GM23338 (cell line): ENCODE data around the gene MTA1. TPM values are rescaled to one million over a fixed set of nuclear protein-coding genes. Genes with fewer than 3 reads are reported as not detected.

Experiments used
- ATAC-seq: fragments of 200-7000 bp; cut with Tn5 transposase; 3 replicates; pipeline ENCODE4 v1.9.1; 2020
- DNase-seq: peaks from one replicate; pipeline ENCODE4 v3.0.0-alpha.2; 2015; ENCODE audit warnings: low spot score
- H2AFZ ChIP-seq: fragments of 200-600 bp; sonication (generic); 2 replicates; pipeline ENCODE4 v1.8.0; 2016; ENCODE audit warnings: antibody characterized with exemption, mild to moderate bottlenecking, moderate library complexity
- H3F3A ChIP-seq: fragments of 200-600 bp; sonication (generic); replicated peaks from 2 replicates; pipeline ENCODE4 v1.8.0; 2017; ENCODE audit warnings: antibody characterized with exemption, mixed run types, low read depth
- H3K27ac ChIP-seq: fragments of 200-600 bp; sonication (generic); 2 replicates; pipeline ENCODE4 v1.6.1; 2016; ENCODE audit warnings: low read depth
- H3K27me3 ChIP-seq: fragments of 200-600 bp; sonication (generic); 2 replicates; pipeline ENCODE4 v1.8.0; 2016; ENCODE audit warnings: mild to moderate bottlenecking, mixed run types, moderate library complexity; ENCODE audit not compliant: insufficient read depth
- H3K36me3 ChIP-seq: fragments of 200-600 bp; sonication (generic); 2 replicates; pipeline ENCODE4 v1.8.0; 2016; ENCODE audit warnings: mild to moderate bottlenecking; ENCODE audit not compliant: insufficient read depth
- H3K4me1 ChIP-seq: fragments of 200-600 bp; sonication (generic); 2 replicates; pipeline ENCODE4 v1.8.0; 2016; ENCODE audit warnings: mild to moderate bottlenecking, moderate library complexity; ENCODE audit not compliant: insufficient read depth
- H3K4me2 ChIP-seq: fragments of 200-600 bp; sonication (generic); 2 replicates; pipeline ENCODE4 v1.7.1; 2017; ENCODE audit warnings: mixed run types
- H3K4me3 ChIP-seq: fragments of 200-600 bp; sonication (generic); 2 replicates; pipeline ENCODE4 v1.6.1; 2016; ENCODE audit warnings: mixed run types
- H3K79me2 ChIP-seq: fragments of 200-600 bp; sonication (generic); replicated peaks from 2 replicates; pipeline ENCODE4 v1.8.0; 2017; ENCODE audit warnings: mild to moderate bottlenecking; ENCODE audit not compliant: insufficient read depth
- H3K9me2 ChIP-seq: fragments of 200-600 bp; sonication (generic); 2 replicates; pipeline ENCODE4 v1.8.0; 2017; ENCODE audit not compliant: insufficient read depth
- H4K20me1 ChIP-seq: fragments of 200-600 bp; sonication (generic); replicated peaks from 2 replicates; pipeline ENCODE4 v1.8.0; 2017; ENCODE audit warnings: mild to moderate bottlenecking; ENCODE audit not compliant: insufficient read depth
- H3K27ac Mint-ChIP-seq: 2 replicates; pipeline ENCODE4 v1.8.0; 2020; ENCODE audit warnings: inconsistent platforms, mild to moderate bottlenecking, moderate library complexity, mixed read lengths
- H3K27me3 Mint-ChIP-seq: 3 replicates; pipeline ENCODE4 v1.8.0; 2022; ENCODE audit warnings: low read depth, mild to moderate bottlenecking, moderate library complexity, mixed read lengths, inconsistent platforms; ENCODE audit not compliant: insufficient read depth, poor library complexity
- H3K36me3 Mint-ChIP-seq: 3 replicates; pipeline ENCODE4 v1.8.0; 2021; ENCODE audit warnings: low read depth, mild to moderate bottlenecking, inconsistent platforms, moderate library complexity, mixed read lengths
- H3K4me1 Mint-ChIP-seq: 3 replicates; pipeline ENCODE4 v1.8.0; 2020; ENCODE audit warnings: mild to moderate bottlenecking, inconsistent platforms, mixed read lengths
- H3K4me3 Mint-ChIP-seq: 3 replicates; pipeline ENCODE4 v1.8.0; 2021; ENCODE audit warnings: moderate library complexity, mild to moderate bottlenecking, inconsistent platforms, mixed read lengths
- H3K9me3 Mint-ChIP-seq: 3 replicates; pipeline ENCODE4 v1.8.0; 2020; ENCODE audit warnings: moderate library complexity, mild to moderate bottlenecking, inconsistent platforms, mixed read lengths
- CREB1 ChIP-seq: fragments of 250-450 bp; sonication (Bioruptor Pico); IDR thresholded peaks from 2 replicates; pipeline ENCODE4 v1.5.0; 2020; ENCODE audit warnings: low read depth, mild to moderate bottlenecking, moderate library complexity
- POLR2AphosphoS5 ChIP-seq: IDR thresholded peaks from 2 replicates; pipeline ENCODE4 v1.6.1; 2016; ENCODE audit warnings: antibody characterized with exemption, low read depth
- ZNF331 ChIP-seq: fragments of 250-450 bp; sonication (Bioruptor Pico); IDR thresholded peaks from 2 replicates; pipeline ENCODE4 v1.5.0; 2020; ENCODE audit warnings: low read depth, mild to moderate bottlenecking, moderate library complexity
- polyA plus RNA-seq: library from polyadenylated mRNA; unstranded; fragments of >200 nt; fragmentation: Nextera tagmentation; extraction: Ambion mirVana; gene quantifications from 2 replicates; pipeline ENCODE4 v1.2.1, GENCODE V29; 2016
- total RNA-seq: library from RNA; depleted of rRNA; stranded (reverse); fragments of >200 nt; shearing (Covaris generic); gene quantifications from 2 replicates; pipeline ENCODE4 v1.2.3, GENCODE V29; 2014
- TF ChIP-seq, protein P1 (sequence below), 2 experiments: fragments of 200-600 bp in 1 of 2; sonication (generic) in 1 of 2; conservative IDR thresholded peaks; 2 replicates each; pipeline versions ENCODE4 v1.5.1 to v1.6.1; 2016 to 2017; ENCODE audit warnings: antibody characterized with exemption in 2 of 2, low read depth in 2 of 2, mild to moderate bottlenecking in 2 of 2, moderate library complexity in 1 of 2

MTA1 gene
- total and polyA plus RNA-seq, 2 experiments from 2014 or later, result 53.3 to 126 TPM

GRCh38 chr14:105377555-105378182, 42.0 kb upstream of the MTA1 start:
- peaks cover 10% of the 10 kb centered on the region for H3K27me3 Mint-ChIP-seq
- H3K79me2 ChIP-seq, result no peaks in the 10 kb centered on the region
- no peaks in the 10 kb centered on the region for H3K36me3 ChIP-seq
- H3F3A ChIP-seq, result no peaks in the 10 kb centered on the region
- H3K9me3 Mint-ChIP-seq, result peaks cover 14% of the 10 kb centered on the region; the same call in 2 of the 3 replicates
- H3K4me1 ChIP-seq, result no peaks in the 10 kb centered on the region
- H2AFZ ChIP-seq, result no peak overlapping the region
- ATAC-seq (peak; percentile 59), DNase-seq (peak; percentile 57)
- H3K4me3 Mint-ChIP-seq, result no peak overlapping the region
- peaks cover 17% of the 10 kb centered on the region for H3K36me3 Mint-ChIP-seq
- TF ChIP-seq CREB1 (CRISPR knock-in tag) (no peak), POLR2AphosphoS5 (no peak)
- TF ChIP-seq, protein P1, sequence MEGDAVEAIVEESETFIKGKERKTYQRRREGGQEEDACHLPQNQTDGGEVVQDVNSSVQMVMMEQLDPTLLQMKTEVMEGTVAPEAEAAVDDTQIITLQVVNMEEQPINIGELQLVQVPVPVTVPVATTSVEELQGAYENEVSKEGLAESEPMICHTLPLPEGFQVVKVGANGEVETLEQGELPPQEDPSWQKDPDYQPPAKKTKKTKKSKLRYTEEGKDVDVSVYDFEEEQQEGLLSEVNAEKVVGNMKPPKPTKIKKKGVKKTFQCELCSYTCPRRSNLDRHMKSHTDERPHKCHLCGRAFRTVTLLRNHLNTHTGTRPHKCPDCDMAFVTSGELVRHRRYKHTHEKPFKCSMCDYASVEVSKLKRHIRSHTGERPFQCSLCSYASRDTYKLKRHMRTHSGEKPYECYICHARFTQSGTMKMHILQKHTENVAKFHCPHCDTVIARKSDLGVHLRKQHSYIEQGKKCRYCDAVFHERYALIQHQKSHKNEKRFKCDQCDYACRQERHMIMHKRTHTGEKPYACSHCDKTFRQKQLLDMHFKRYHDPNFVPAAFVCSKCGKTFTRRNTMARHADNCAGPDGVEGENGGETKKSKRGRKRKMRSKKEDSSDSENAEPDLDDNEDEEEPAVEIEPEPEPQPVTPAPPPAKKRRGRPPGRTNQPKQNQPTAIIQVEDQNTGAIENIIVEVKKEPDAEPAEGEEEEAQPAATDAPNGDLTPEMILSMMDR (conservative IDR thresholded peaks at IDR 0.05; ENCODE audit: low read depth in 2 of 2), result peak; percentile 31 to 48; a peak in 3 of 4 replicates
- peaks cover 8% of the 10 kb centered on the region for H3K4me1 Mint-ChIP-seq
- H3K27ac Mint-ChIP-seq, result 0 out of 2 replicates have a peak overlapping the region, but pooled peaks have one; percentile 30
- H3K9me2 ChIP-seq, result no peaks in the 10 kb centered on the region
- no peak overlapping the region for H3K4me2 ChIP-seq
- H4K20me1 ChIP-seq, result no peaks in the 10 kb centered on the region
- no peak overlapping the region for H3K27ac ChIP-seq
- no peaks in the 10 kb centered on the region for H3K27me3 ChIP-seq
- no peak overlapping the region for H3K4me3 ChIP-seq

DNA sequence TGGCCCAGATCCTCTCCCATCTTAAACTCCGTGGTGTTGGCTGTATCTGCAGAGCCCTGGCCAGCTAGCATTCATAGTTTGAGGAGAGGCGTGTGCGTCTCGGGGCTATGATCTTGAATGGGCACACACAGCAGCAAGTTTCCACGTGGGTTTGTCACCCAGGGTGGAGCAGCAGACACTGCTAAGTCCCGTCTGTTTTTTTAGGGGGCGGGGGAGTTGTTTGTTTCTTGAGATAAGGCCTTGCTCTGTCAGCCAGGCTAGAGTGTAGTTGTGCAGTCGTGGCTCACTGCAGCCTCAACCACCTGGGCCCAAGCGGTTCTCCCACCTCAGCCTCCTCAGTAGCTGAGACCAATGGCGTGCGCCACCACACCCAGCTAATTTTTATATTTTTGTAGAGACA, 41.4 kb upstream of the MTA1 start:
- Histone ChIP-seq H3K4me3 (no peak overlapping the region), H3K79me2 (no peaks in the 10 kb centered on the region), H4K20me1 (no peaks in the 10 kb centered on the region), H3K36me3 (no peaks in the 10 kb centered on the region), H3F3A (no peaks in the 10 kb centered on the region), H3K4me2 (no peak overlapping the region), H3K4me1 (no peaks in the 10 kb centered on the region), H3K9me2 (no peaks in the 10 kb centered on the region), H2AFZ (no peak overlapping the region), H3K27me3 (no peaks in the 10 kb centered on the region), H3K27ac (no peak overlapping the region)
- H3K27ac Mint-ChIP-seq, result 0 out of 2 replicates have a peak overlapping the region, but pooled peaks have one; percentile 30
- peaks cover 8% of the 10 kb centered on the region for H3K4me1 Mint-ChIP-seq
- no peak for DNase-seq
- TF ChIP-seq ZNF331 (CRISPR knock-in tag), result no peak
- TF ChIP-seq, protein P1 (conservative IDR thresholded peaks at IDR 0.05; ENCODE audit: low read depth in 2 of 2), result no peak
- peaks cover 9% of the 10 kb centered on the region for H3K27me3 Mint-ChIP-seq
- no peak for ATAC-seq
- H3K9me3 Mint-ChIP-seq, result peaks cover 10% of the 10 kb centered on the region; the same call in 2 of the 3 replicates
- H3K4me3 Mint-ChIP-seq, result no peak overlapping the region
- peaks cover 17% of the 10 kb centered on the region for H3K36me3 Mint-ChIP-seq
